K562 (cell line): ENCODE results near the gene MATN1. TPM values are rescaled to one million over a fixed set of nuclear protein-coding genes. Genes with fewer than 3 reads are reported as not detected.

Source experiments
- ATAC-seq: fragments of 200-7000 bp; cut with Tn5 transposase; 3 replicates; pipeline ENCODE4 v1.9.1; 2020; ENCODE audit warnings: moderate library complexity
- BruUV-seq: library from RNA; stranded (reverse); fragments of 400-500 nt; replicated peaks from 2 replicates; lab custom pipeline; 2021; lab: Mats Ljungman, UMichigan
- CTCF ChIA-PET: fragments of 300-600 bp; formaldehyde crosslinking; extraction: SDS; loops from one replicate; lab custom pipeline; 2021; ENCODE audit warnings: low intra/inter-chr PET ratio; lab: Yijun Ruan, JAX
- POLR2A ChIA-PET: fragments of 300-600, 350-650 bp; sonication (Branson Sonifier 250); formaldehyde crosslinking; extraction: SDS; loops from one replicate; lab custom pipeline; 2021; ENCODE audit warnings: antibody characterized with exemption, inconsistent platforms; lab: Yijun Ruan, JAX
- DNase-seq, 4 experiments: peaks; one replicate each; pipeline versions ENCODE4 v3.0.0 to v3.0.0-alpha.2; 2011 to 2018; ENCODE audit warnings: low spot score in 3 of 4, mixed read lengths in 3 of 4; ENCODE audit errors: extremely low read depth in 1 of 4
- FAIRE-seq: peaks from 2 replicates; lab custom pipeline; 2011; peaks lifted over from hg19 to GRCh38; lab: Jason Lieb, UNC
- H2AFZ ChIP-seq: 2 replicates; pipeline ENCODE4 v1.6.0; 2011; ENCODE audit warnings: low read depth, low read length, control low read depth, inconsistent platforms
- H3K27ac ChIP-seq: fragments of 200-600 bp; 3 replicates; pipeline ENCODE4 v1.8.0; 2011; ENCODE audit warnings: low read depth, mild to moderate bottlenecking, control low read depth, inconsistent platforms, low read length, moderate library complexity, mixed read lengths; ENCODE audit errors: extremely low read depth
- H3K27me3 ChIP-seq, 2 experiments: fragments of 300-600 bp in 1 of 2; 2 replicates in 1 of 2; 3 replicates in 1 of 2; pipeline versions ENCODE4 v1.6.0 to v1.8.0; 2011; ENCODE audit warnings: inconsistent platforms in 2 of 2, low read length in 2 of 2, mild to moderate bottlenecking in 1 of 2, mixed read lengths in 1 of 2, moderate library complexity in 1 of 2; ENCODE audit not compliant: control insufficient read depth in 2 of 2, insufficient read depth in 2 of 2
- H3K36me3 ChIP-seq: fragments of 300-600 bp; 3 replicates; pipeline ENCODE4 v1.8.0; 2011; ENCODE audit warnings: mild to moderate bottlenecking, low read length, inconsistent platforms; ENCODE audit not compliant: control insufficient read depth, insufficient read depth
- H3K4me1 ChIP-seq, 2 experiments: fragments of 200-600 bp in 1 of 2; replicated peaks in 1 of 2; 2 replicates in 1 of 2; 3 replicates in 1 of 2; pipeline versions ENCODE4 v1.5.1 to v1.8.0; 2011; ENCODE audit warnings: inconsistent platforms in 2 of 2, low read length in 2 of 2, mild to moderate bottlenecking in 1 of 2, mixed read lengths in 1 of 2, moderate library complexity in 1 of 2; ENCODE audit not compliant: control insufficient read depth in 2 of 2, insufficient read depth in 2 of 2
- H3K4me2 ChIP-seq: 2 replicates; pipeline ENCODE4 v1.6.1; 2011; ENCODE audit warnings: low read length, control low read depth, inconsistent platforms, mixed read lengths; ENCODE audit not compliant: insufficient read depth
- H3K4me3 ChIP-seq: fragments of 200-600 bp; sonication (generic), shearing (Covaris generic); 2 replicates; pipeline ENCODE4 v1.5.1; 2016; ENCODE audit warnings: control low read depth, inconsistent platforms
- H3K79me2 ChIP-seq: fragments of 200-600 bp; 3 replicates; pipeline ENCODE4 v1.8.0; 2011; ENCODE audit warnings: low read length, inconsistent platforms; ENCODE audit not compliant: control insufficient read depth, insufficient read depth
- H3K9ac ChIP-seq, 2 experiments: 2 replicates each; pipeline versions ENCODE4 v1.6.0 to v1.6.1; 2011; ENCODE audit warnings: low read depth in 2 of 2, low read length in 2 of 2, control low read depth in 1 of 2, inconsistent platforms in 1 of 2, mild to moderate bottlenecking in 1 of 2, mixed read lengths in 1 of 2; ENCODE audit not compliant: insufficient read depth in 1 of 2
- H3K9me1 ChIP-seq: one replicate; pipeline ENCODE4 v1.6.0; 2011; ENCODE audit warnings: inconsistent platforms, mild to moderate bottlenecking, low read length, moderate library complexity; ENCODE audit not compliant: control insufficient read depth, insufficient read depth
- H3K9me3 ChIP-seq: replicated peaks from 2 replicates; pipeline ENCODE4 v1.5.1; 2011; ENCODE audit warnings: low read depth, low read length, inconsistent platforms; ENCODE audit not compliant: control insufficient read depth, insufficient read depth
- H4K20me1 ChIP-seq: replicated peaks from 2 replicates; pipeline ENCODE4 v1.6.1; 2011; ENCODE audit warnings: low read length, inconsistent platforms, mixed read lengths; ENCODE audit not compliant: control insufficient read depth, insufficient read depth
- MEF2A ChIP-seq: IDR thresholded peaks from 2 replicates; pipeline ENCODE4 v1.6.1; 2011; ENCODE audit warnings: low read depth, mild to moderate bottlenecking, low read length, moderate library complexity; ENCODE audit not compliant: control insufficient read depth
- ZKSCAN3 ChIP-seq: fragments of 250-450 bp; sonication (Bioruptor Pico); IDR thresholded peaks from 2 replicates; pipeline ENCODE4 v1.4.0; 2020
- ZNF224 ChIP-seq: sonication (generic); formaldehyde crosslinking; IDR thresholded peaks from 2 replicates; pipeline ENCODE4 v1.8.0; 2022; ENCODE audit warnings: mild to moderate bottlenecking, missing genetic modification reagents
- WGBS: fragments of 100-300 bp; shearing (Covaris generic); methylation state at CpG from one replicate; pipeline ENCODE4 v1.1.6; 2016; ENCODE audit warnings: low coverage, mixed read lengths; ENCODE audit not compliant: insufficient coverage; ENCODE audit errors: missing lambda C conversion rate; 5-methylcytosine and 5-hydroxymethylcytosine counted together
- in situ Hi-C: fragments of 300-500 bp; cut with MboI; formaldehyde crosslinking; loops from 4 replicates; pipeline ENCODE4 v1.15.0; 2018; ENCODE audit warnings: inconsistent platforms, mixed read lengths
- intact Hi-C: fragments of 100-400 bp; cut with micrococcal nuclease; formaldehyde crosslinking; loops from 2 replicates; pipeline ENCODE4 v1.14.2; 2022
- polyA plus RNA-seq, 8 experiments: library from polyadenylated mRNA; depleted of rRNA in 4 of 8; stranded (reverse) in 5 of 8; unstranded in 3 of 8; fragments of >200 nt; fragmentation: Nextera tagmentation in 2 of 8; fragmentation: Illumina TruSeq in 1 of 8; extraction: Ambion mirVana in 2 of 8; extraction: Trizol in 1 of 8; gene quantifications; 2 replicates each; pipeline versions ENCODE4 v1.2.1 to v1.2.3, GENCODE V29; 2011 to 2014; ENCODE audit warnings: inconsistent platforms in 1 of 8, missing spikeins in 1 of 8
- total RNA-seq, 7 experiments: library from RNA; depleted of rRNA in 6 of 7; stranded (reverse); fragments of >200 nt in 6 of 7; fragmentation: Illumina TruSeq in 2 of 7; extraction: Trizol in 2 of 7; gene quantifications; 2 replicates each; pipeline versions ENCODE4 v1.2.1 to v1.2.3, GENCODE V29; 2011 to 2021; ENCODE audit warnings: low replicate concordance in 1 of 7
- TF ChIP-seq, protein P1 (sequence below): fragments of 450-650 bp; conservative IDR thresholded peaks from 2 replicates; pipeline ENCODE4 v1.6.1; 2016; ENCODE audit warnings: missing genetic modification characterization, low read depth, mild to moderate bottlenecking, control low read depth, missing compliant biosample characterization

Gene MATN1
- total and polyA plus RNA-seq, 9 of the 15 experiments (the other 6 are each of a cell fraction or from before 2014, with no cell fraction given), result 0.10 to 2.3 (median 1.2) TPM

DNA sequence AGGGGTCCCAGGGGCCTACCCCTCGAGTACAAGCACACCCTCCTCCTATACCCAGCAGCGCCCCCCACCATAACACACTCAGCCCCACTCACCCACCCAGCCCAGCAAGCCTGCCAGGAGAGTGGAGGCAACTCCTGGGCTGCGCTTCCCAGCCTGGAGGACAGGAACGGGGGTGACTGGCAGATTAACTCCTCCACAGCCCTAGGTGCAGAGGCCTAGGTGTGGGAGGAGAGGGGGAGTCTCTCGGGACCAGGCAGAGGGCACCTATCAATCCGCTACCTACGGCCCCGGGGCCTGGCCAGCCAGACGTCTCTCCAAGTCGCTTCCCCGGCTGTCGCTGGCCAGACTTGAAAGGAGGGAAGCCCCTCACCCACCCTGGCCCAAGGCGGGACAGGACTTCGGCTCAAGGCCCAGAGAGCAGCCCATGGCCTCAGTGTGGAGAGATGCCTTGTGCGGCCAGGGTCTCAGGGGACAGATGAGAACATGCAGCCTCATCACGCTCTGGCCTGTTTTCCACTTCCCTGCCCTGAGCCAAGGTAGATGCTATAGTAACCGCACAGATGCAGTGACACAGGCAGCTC is 24.9 kb downstream of the MATN1 start:
- Histone ChIP-seq H3K79me2 (no peaks in the 10 kb centered on the region), H3K9me1 (no peaks in the 10 kb centered on the region), H3K27me3 (peaks cover 8 to 18% of the 10 kb centered on the region in 2 experiments; a peak in 2 of 5 replicates), H3K27ac (no peak overlapping the region), H3K4me2 (no peak overlapping the region), H3K4me3 (no peak overlapping the region), H2AFZ (no peak overlapping the region), H3K36me3 (no peaks in the 10 kb centered on the region), H3K9ac (0 out of 4 replicates have a peak overlapping the region, but pooled peaks of 1 of the 2 experiments have one; percentile 31), H3K9me3 (no peaks in the 10 kb centered on the region), H4K20me1 (0 out of 2 replicates have a peak, but pooled peaks cover 7% of the 10 kb centered on the region), H3K4me1 (peaks cover 0 to 3% of the 10 kb centered on the region in 2 experiments; a peak in 4 of 5 replicates)
- POLR2A ChIA-PET, result interaction anchor here (1.0 kb wide), 1 partner anchor 13 kb away, joined by 3 read pairs; no protein-coding TSS in a partner anchor
- BruUV-seq, result no TSS peak
- CTCF ChIA-PET, result no interaction called here
- in situ Hi-C loops, result no loop called here
- intact Hi-C loops, result no loop called here
- ATAC-seq (no peak), FAIRE-seq (no peak), DNase-seq (no peak)
- TF ChIP-seq, protein P1, sequence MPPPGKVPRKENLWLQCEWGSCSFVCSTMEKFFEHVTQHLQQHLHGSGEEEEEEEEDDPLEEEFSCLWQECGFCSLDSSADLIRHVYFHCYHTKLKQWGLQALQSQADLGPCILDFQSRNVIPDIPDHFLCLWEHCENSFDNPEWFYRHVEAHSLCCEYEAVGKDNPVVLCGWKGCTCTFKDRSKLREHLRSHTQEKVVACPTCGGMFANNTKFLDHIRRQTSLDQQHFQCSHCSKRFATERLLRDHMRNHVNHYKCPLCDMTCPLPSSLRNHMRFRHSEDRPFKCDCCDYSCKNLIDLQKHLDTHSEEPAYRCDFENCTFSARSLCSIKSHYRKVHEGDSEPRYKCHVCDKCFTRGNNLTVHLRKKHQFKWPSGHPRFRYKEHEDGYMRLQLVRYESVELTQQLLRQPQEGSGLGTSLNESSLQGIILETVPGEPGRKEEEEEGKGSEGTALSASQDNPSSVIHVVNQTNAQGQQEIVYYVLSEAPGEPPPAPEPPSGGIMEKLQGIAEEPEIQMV (tag), result no peak
- TF ChIP-seq MEF2A (no peak), ZKSCAN3 (CRISPR knock-in tag) (no peak), ZNF224 (CRISPR knock-in tag) (no peak)
- 10% methylated on average over 17 of the region's 17 CpGs for WGBS
